GM12878 (cell line): Measurements from ENCODE around the gene TMEM167A. TPM values are rescaled to one million over a fixed set of nuclear protein-coding genes. Genes with fewer than 3 reads are reported as not detected.
A peak's percentile ranks its signal among the peaks of the same experiment; 100 is the strongest.

Source experiments
- ATAC-seq: fragments of 200-7000 bp; cut with Tn5 transposase; 3 replicates; pipeline ENCODE4 v1.9.1; 2020; ENCODE audit warnings: mild to moderate bottlenecking, moderate library complexity
- BruUV-seq: library from RNA; stranded (reverse); fragments of 400-500 nt; replicated peaks from 2 replicates; lab custom pipeline; 2021; lab: Mats Ljungman, UMichigan
- CTCF ChIA-PET: fragments of 300-600 bp; sonication (Branson Sonifier 250); formaldehyde crosslinking; extraction: SDS; loops from one replicate; lab custom pipeline; 2021; ENCODE audit warnings: inconsistent platforms; lab: Yijun Ruan, JAX
- POLR2A ChIA-PET: fragments of 350-600 bp; formaldehyde crosslinking; extraction: SDS; loops from one replicate; lab custom pipeline; 2021; ENCODE audit warnings: inconsistent platforms; lab: Charles Lee
- RAD21 ChIA-PET: fragments of 300-600 bp; sonication (Branson Sonifier 250); formaldehyde crosslinking; loops from one replicate; lab custom pipeline; 2023; ENCODE audit warnings: antibody characterized with exemption; ENCODE audit not compliant: unreplicated experiment; lab: Charles Lee
- SMC1A ChIA-PET: fragments of 300-600 bp; sonication (Branson Sonifier 250); formaldehyde crosslinking; loops from one replicate; lab custom pipeline; 2023; ENCODE audit not compliant: unreplicated experiment, uncharacterized antibody; lab: Charles Lee
- DNase-seq: peaks from one replicate; pipeline ENCODE4 v3.0.0-alpha.2; 2011; ENCODE audit warnings: low read depth, low spot score
- FAIRE-seq: peaks from 3 replicates; lab custom pipeline; 2011; peaks lifted over from hg19 to GRCh38; lab: Jason Lieb, UNC
- H2AFZ ChIP-seq: 2 replicates; pipeline ENCODE4 v1.6.0; 2011; ENCODE audit warnings: low read depth, low read length, control low read depth; ENCODE audit not compliant: control insufficient read depth
- H3K27ac ChIP-seq: 2 replicates; pipeline ENCODE4 v1.5.1; 2011; ENCODE audit warnings: control low read depth; ENCODE audit not compliant: control insufficient read depth, insufficient read depth
- H3K27me3 ChIP-seq, 2 experiments: replicated peaks in 1 of 2; 2 replicates each; pipeline versions ENCODE4 v1.6.0 to v1.6.1; 2011; ENCODE audit warnings: low read length in 1 of 2; ENCODE audit not compliant: control insufficient read depth in 2 of 2, insufficient read depth in 2 of 2
- H3K36me3 ChIP-seq, 2 experiments: 2 replicates each; pipeline ENCODE4 v1.5.1; 2011; ENCODE audit warnings: low read length in 1 of 2; ENCODE audit not compliant: control insufficient read depth in 2 of 2, insufficient read depth in 2 of 2
- H3K4me1 ChIP-seq: 2 replicates; pipeline ENCODE4 v1.6.1; 2011; ENCODE audit warnings: mild to moderate bottlenecking, low read length, moderate library complexity, mixed read lengths; ENCODE audit not compliant: control insufficient read depth, insufficient read depth
- H3K4me2 ChIP-seq: 2 replicates; pipeline ENCODE4 v1.6.0; 2011; ENCODE audit warnings: control low read depth; ENCODE audit not compliant: control insufficient read depth, insufficient read depth
- H3K4me3 ChIP-seq: fragments of 200-600 bp; sonication (generic); 2 replicates; pipeline ENCODE4 v1.5.1; 2016
- H3K79me2 ChIP-seq: 2 replicates; pipeline ENCODE4 v1.6.0; 2011; ENCODE audit warnings: low read length; ENCODE audit not compliant: control insufficient read depth, insufficient read depth
- H3K9ac ChIP-seq: 2 replicates; pipeline ENCODE4 v1.8.0; 2011; ENCODE audit warnings: low read length, control low read depth, mixed read lengths; ENCODE audit not compliant: control insufficient read depth, insufficient read depth
- H3K9me3 ChIP-seq: replicated peaks from 3 replicates; pipeline ENCODE4 v1.5.1; 2011; ENCODE audit warnings: mild to moderate bottlenecking, low read length; ENCODE audit not compliant: control insufficient read depth, insufficient read depth
- H4K20me1 ChIP-seq: 2 replicates; pipeline ENCODE4 v1.6.0; 2011; ENCODE audit not compliant: control insufficient read depth, insufficient read depth
- CBFB ChIP-seq: IDR thresholded peaks from 2 replicates; pipeline ENCODE4 v1.6.1; 2016; ENCODE audit warnings: antibody characterized with exemption, low read depth
- GABPA ChIP-seq: IDR thresholded peaks from 2 replicates; pipeline ENCODE4 v1.6.1; 2014; ENCODE audit warnings: antibody characterized with exemption, low read depth, mild to moderate bottlenecking, inconsistent platforms
- IKZF1 ChIP-seq: fragments of 450-650 bp; conservative IDR thresholded peaks from 2 replicates; pipeline ENCODE4 v1.6.1; 2017; ENCODE audit warnings: antibody characterized with exemption, mild to moderate bottlenecking
- NRF1 ChIP-seq: conservative IDR thresholded peaks from 2 replicates; pipeline ENCODE4 v1.6.1; 2011; ENCODE audit warnings: mild to moderate bottlenecking, low read depth, low read length, improper control_type of control experiment
- REST ChIP-seq: IDR thresholded peaks from 2 replicates; pipeline ENCODE4 v1.6.1; 2012; ENCODE audit warnings: mild to moderate bottlenecking, low read depth, low read length
- RUNX3 ChIP-seq: IDR thresholded peaks from 2 replicates; pipeline ENCODE4 v1.6.1; 2012; ENCODE audit warnings: low read length, inconsistent platforms
- SMAD1 ChIP-seq: fragments of 450-650 bp; IDR thresholded peaks from 2 replicates; pipeline ENCODE4 v1.6.1; 2018; ENCODE audit warnings: mild to moderate bottlenecking, low read depth; ENCODE audit not compliant: partially characterized antibody
- SMAD5 ChIP-seq: IDR thresholded peaks from 2 replicates; pipeline ENCODE4 v1.6.1; 2016; ENCODE audit warnings: antibody characterized with exemption, low read depth
- SMARCA5 ChIP-seq: fragments of 450-650 bp; IDR thresholded peaks from 2 replicates; pipeline ENCODE4 v1.6.1; 2017; ENCODE audit warnings: mild to moderate bottlenecking
- ZNF592 ChIP-seq: fragments of 450-650 bp; IDR thresholded peaks from 2 replicates; pipeline ENCODE4 v1.6.1; 2017; ENCODE audit warnings: mild to moderate bottlenecking, moderate library complexity
- WGBS: methylation state at CpG from one replicate; pipeline ENCODE4 v1.1.6; 2016; ENCODE audit warnings: low lambda C conversion rate; ENCODE audit not compliant: insufficient replicate concordance, insufficient coverage; ENCODE audit errors: missing lambda C conversion rate; 5-methylcytosine and 5-hydroxymethylcytosine counted together
- in situ Hi-C: fragments of 300-500 bp; cut with MboI; formaldehyde crosslinking; loops from 9 replicates; pipeline ENCODE4 v1.14.3; 2018; ENCODE audit warnings: mixed read lengths
- intact Hi-C: fragments of 100-400 bp; cut with micrococcal nuclease; formaldehyde crosslinking; loops from one replicate; pipeline ENCODE4 v1.14.2; 2022; ENCODE audit not compliant: unreplicated experiment
- polyA plus RNA-seq, 11 experiments: library from polyadenylated mRNA; depleted of rRNA in 4 of 11; unstranded in 6 of 11; stranded (reverse) in 5 of 11; fragments of >200 nt; fragmentation: Nextera tagmentation in 4 of 11; fragmentation: Illumina TruSeq in 1 of 11; extraction: Ambion mirVana in 4 of 11; extraction: Trizol in 1 of 11; gene quantifications; 1 replicate in 1 of 11; 2 replicates in 10 of 11; pipeline versions ENCODE4 v1.2.1 to v1.2.3, GENCODE V29; 2011 to 2016; ENCODE audit warnings: inconsistent platforms in 2 of 11, missing spikeins in 2 of 11, low read depth in 1 of 11
- total RNA-seq, 4 experiments: library from RNA; depleted of rRNA in 3 of 4; stranded (reverse); fragments of >200 nt in 3 of 4; fragmentation: Illumina TruSeq in 1 of 4; extraction: Trizol in 1 of 4; gene quantifications; 2 replicates each; pipeline versions ENCODE4 v1.2.1 to v1.2.3, GENCODE V29; 2013 to 2021

TMEM167A gene
- total and polyA plus RNA-seq, 10 of the 15 experiments (the other 5 are each of a cell fraction or from before 2014, with no cell fraction given) = 29.5 to 363 (median 85.6) TPM

- ChIA-PET SMC1A (interaction anchor here (0.6 kb wide), 1 partner anchor 1059 kb away, joined by 4 read pairs; no protein-coding TSS in a partner anchor), CTCF (interaction anchor here (1.3 kb wide), 1 partner anchor 25 kb away, joined by 3 read pairs; no protein-coding TSS in a partner anchor), POLR2A (no interaction called here), RAD21 (no interaction called here)
- Histone ChIP-seq H3K4me1 (no peaks in the 10 kb centered on the region), H3K4me2 (no peak overlapping the region), H3K9ac (no peak overlapping the region), H3K36me3 (0 out of 4 replicates have a peak, but pooled peaks cover 0 to 2% of the 10 kb centered on the region in 2 experiments), H2AFZ (no peak overlapping the region), H3K9me3 (no peaks in the 10 kb centered on the region; the same call in 1 of the 3 replicates), H3K27ac (no peak overlapping the region), H4K20me1 (no peaks in the 10 kb centered on the region), H3K4me3 (no peak overlapping the region), H3K27me3 (no peaks in the 10 kb centered on the region), H3K79me2 (no peaks in the 10 kb centered on the region)
- TF ChIP-seq GABPA (no peak), CBFB (no peak), RUNX3 (no peak), SMAD5 (no peak), SMAD1 (no peak)
- no TSS peak for BruUV-seq
- DNase-seq (no peak), ATAC-seq (no peak), FAIRE-seq (peak; percentile 49)
- intact Hi-C loops = no loop called here
- in situ Hi-C loops = no loop called here
- WGBS = 96% methylated on average over 3 of the region's 3 CpGs
Observed at GRCh38 chr5:83107692-83108420, 30.7 kb upstream of the TMEM167A start.

- H3K4me1 ChIP-seq = no peaks in the 10 kb centered on the region
- ChIA-PET CTCF (no interaction called here), POLR2A (no interaction called here), SMC1A (no interaction called here), RAD21 (no interaction called here)
- no peaks in the 10 kb centered on the region for H3K27me3 ChIP-seq
- H2AFZ ChIP-seq = no peak overlapping the region
- H3K36me3 ChIP-seq = no peaks in the 10 kb centered on the region
- FAIRE-seq = no peak
- DNase-seq = no peak
- no peaks in the 10 kb centered on the region for H3K79me2 ChIP-seq
- in situ Hi-C loops = no loop called here
- H3K9ac ChIP-seq = no peak overlapping the region
- H3K4me3 ChIP-seq = no peak overlapping the region
- intact Hi-C loops = no loop called here
- no peak overlapping the region for H3K27ac ChIP-seq
- no peak for ATAC-seq
- H4K20me1 ChIP-seq = no peaks in the 10 kb centered on the region
- no TSS peak for BruUV-seq
- no peak overlapping the region for H3K4me2 ChIP-seq
- H3K9me3 ChIP-seq = no peaks in the 10 kb centered on the region; the same call in 2 of the 3 replicates
- TF ChIP-seq ZNF592 (no peak), IKZF1 (no peak), SMARCA5 (no peak), NRF1 (no peak), REST (no peak)
Observed at GRCh38 chr5:83104021-83104420, 26.8 kb upstream of the TMEM167A start.
